Measurements from ENCODE around the gene TOP3A.

The TOP3A gene

DNA sequence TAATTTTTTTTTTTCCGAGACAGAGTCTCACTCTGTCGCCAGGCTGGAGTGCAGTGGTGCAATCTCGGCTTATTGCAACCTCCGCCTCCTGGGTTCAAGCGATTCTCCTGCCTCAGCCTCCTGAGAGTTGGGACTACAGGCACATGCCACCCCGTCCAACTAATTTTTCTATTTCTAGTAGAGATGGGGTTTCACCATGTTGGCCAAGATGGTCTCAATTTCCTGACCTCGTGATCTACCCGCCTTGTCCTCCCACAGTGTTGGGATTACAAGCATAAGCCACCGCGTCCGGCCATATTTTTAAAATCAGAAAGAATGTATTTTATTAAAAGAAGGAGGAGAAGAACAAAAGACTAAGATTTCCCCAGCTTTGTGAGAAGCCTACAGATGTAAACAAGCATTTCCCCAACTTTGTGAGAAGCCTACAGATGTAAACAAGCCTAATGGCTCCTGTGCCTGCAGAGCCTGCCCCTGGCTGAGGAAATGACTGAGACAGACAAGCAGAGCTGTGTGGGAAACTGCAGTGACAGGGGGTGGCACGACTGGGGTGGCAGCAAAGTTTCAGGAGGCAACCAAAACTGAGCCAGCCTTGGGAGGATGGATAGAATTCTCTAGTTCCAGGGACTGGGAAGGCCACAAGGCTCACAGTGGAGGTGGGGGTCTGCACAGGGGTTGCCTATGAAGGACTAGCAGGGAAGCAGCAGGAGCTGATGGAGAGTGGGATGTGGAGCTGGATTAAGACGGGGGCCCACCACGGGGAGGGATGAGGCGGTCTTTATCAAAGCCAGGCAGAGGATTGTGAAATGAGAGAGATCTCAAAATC lies 22.9 kb downstream of the TOP3A start:
- Mint-ChIP-seq H3K27me3 (ENCODE audit: low read depth, poor library complexity) (no peaks in the 10 kb centered on the region), H3K9me3 (peaks cover 3% of the 10 kb centered on the region), H3K4me3 (no peak overlapping the region), H3K4me1 (no peaks in the 10 kb centered on the region), H3K27ac (peak overlapping the region; percentile 94), H3K36me3 (ENCODE audit: low read depth) (peaks cover 87% of the 10 kb centered on the region)
- TF ChIP-seq, protein P1, sequence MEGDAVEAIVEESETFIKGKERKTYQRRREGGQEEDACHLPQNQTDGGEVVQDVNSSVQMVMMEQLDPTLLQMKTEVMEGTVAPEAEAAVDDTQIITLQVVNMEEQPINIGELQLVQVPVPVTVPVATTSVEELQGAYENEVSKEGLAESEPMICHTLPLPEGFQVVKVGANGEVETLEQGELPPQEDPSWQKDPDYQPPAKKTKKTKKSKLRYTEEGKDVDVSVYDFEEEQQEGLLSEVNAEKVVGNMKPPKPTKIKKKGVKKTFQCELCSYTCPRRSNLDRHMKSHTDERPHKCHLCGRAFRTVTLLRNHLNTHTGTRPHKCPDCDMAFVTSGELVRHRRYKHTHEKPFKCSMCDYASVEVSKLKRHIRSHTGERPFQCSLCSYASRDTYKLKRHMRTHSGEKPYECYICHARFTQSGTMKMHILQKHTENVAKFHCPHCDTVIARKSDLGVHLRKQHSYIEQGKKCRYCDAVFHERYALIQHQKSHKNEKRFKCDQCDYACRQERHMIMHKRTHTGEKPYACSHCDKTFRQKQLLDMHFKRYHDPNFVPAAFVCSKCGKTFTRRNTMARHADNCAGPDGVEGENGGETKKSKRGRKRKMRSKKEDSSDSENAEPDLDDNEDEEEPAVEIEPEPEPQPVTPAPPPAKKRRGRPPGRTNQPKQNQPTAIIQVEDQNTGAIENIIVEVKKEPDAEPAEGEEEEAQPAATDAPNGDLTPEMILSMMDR (IDR thresholded peaks at IDR 0.05), result no peak
- DNase-seq, result no peak

DNA sequence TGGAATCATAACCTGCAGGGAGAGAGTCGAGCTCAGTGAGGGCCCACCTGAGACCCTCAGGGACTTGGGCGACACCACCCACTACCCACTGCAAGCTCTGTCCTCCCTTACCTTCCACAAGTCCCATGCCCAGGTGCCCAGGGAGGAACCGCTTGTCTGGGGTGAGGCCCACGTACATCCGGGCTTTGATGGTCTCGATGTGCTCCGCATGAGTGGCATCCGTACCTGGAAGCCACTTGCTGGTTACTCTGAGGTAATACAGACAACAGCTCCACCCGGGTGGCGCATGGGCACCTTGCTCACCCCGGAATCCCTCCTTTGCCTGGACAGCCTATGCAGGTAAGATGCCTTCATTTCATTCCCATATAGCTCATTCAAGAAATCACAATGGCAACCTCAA lies 29.5 kb downstream of the TOP3A start:
- H3K4me1 Mint-ChIP-seq, result no peaks in the 10 kb centered on the region
- peaks cover 85% of the 10 kb centered on the region for H3K36me3 Mint-ChIP-seq (ENCODE audit: low read depth)
- H3K27me3 Mint-ChIP-seq (ENCODE audit: low read depth, poor library complexity), result no peaks in the 10 kb centered on the region
- peaks cover 3% of the 10 kb centered on the region for H3K9me3 Mint-ChIP-seq
- H3K4me3 Mint-ChIP-seq, result no peak overlapping the region
- H3K27ac Mint-ChIP-seq, result no peak overlapping the region
- DNase-seq, result no peak
- TF ChIP-seq, protein P1 (IDR thresholded peaks at IDR 0.05), result no peak

DNA sequence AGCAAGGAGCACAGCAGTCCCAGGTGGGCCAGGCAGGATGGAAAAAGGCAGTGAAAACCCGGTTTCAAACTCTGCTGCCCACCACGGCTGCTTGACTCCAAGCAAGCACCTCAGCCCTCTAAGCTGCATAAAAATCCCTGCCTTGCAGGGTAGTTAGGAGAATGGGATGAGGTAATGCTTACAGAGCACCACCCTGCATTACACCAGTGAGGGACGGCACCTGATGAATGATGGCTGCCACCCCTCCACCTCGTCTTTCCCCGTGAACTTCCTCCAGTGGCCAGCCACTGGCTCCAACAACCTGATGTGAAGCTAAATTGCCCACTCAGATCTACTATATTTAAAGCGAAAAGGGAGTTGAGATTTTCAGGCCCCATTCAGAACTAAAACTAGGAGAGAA lies 33.0 kb downstream of the TOP3A start:
- H3K9me3 Mint-ChIP-seq, result no peaks in the 10 kb centered on the region
- DNase-seq, result no peak
- H3K4me3 Mint-ChIP-seq, result no peak overlapping the region
- H3K4me1 Mint-ChIP-seq, result no peaks in the 10 kb centered on the region
- no peaks in the 10 kb centered on the region for H3K27me3 Mint-ChIP-seq (ENCODE audit: low read depth, poor library complexity)
- TF ChIP-seq, protein P1 (IDR thresholded peaks at IDR 0.05), result no peak
- H3K36me3 Mint-ChIP-seq (ENCODE audit: low read depth), result peaks cover 57% of the 10 kb centered on the region
- no peak overlapping the region for H3K27ac Mint-ChIP-seq

GRCh38 chr17:18280766-18281371 lies 33.9 kb downstream of the TOP3A start:
- no peaks in the 10 kb centered on the region for H3K9me3 Mint-ChIP-seq
- TF ChIP-seq, protein P1 (IDR thresholded peaks at IDR 0.05), result no peak
- peaks cover 55% of the 10 kb centered on the region for H3K36me3 Mint-ChIP-seq (ENCODE audit: low read depth)
- H3K4me3 Mint-ChIP-seq, result no peak overlapping the region
- H3K4me1 Mint-ChIP-seq, result no peaks in the 10 kb centered on the region
- H3K27me3 Mint-ChIP-seq (ENCODE audit: low read depth, poor library complexity), result no peaks in the 10 kb centered on the region
- no peak overlapping the region for H3K27ac Mint-ChIP-seq
- DNase-seq, result no peak

- H3K9me3 Mint-ChIP-seq, result no peaks in the 10 kb centered on the region
- H3K4me1 Mint-ChIP-seq, result no peaks in the 10 kb centered on the region
- H3K27ac Mint-ChIP-seq, result no peak overlapping the region
- no peaks in the 10 kb centered on the region for H3K27me3 Mint-ChIP-seq (ENCODE audit: low read depth, poor library complexity)
- DNase-seq, result no peak
- H3K36me3 Mint-ChIP-seq (ENCODE audit: low read depth), result peaks cover 50% of the 10 kb centered on the region
- no peak overlapping the region for H3K4me3 Mint-ChIP-seq
- TF ChIP-seq, protein P1 (IDR thresholded peaks at IDR 0.05), result no peak
Observed at GRCh38 chr17:18280249-18280648, 34.5 kb downstream of the TOP3A start.
